ENCODE measurements around the gene SIK2. TPM values are rescaled to one million over a fixed set of nuclear protein-coding genes. Genes with fewer than 3 reads are reported as not detected.
A peak's percentile ranks its signal among the peaks of the same experiment; 100 is the strongest.

Gene SIK2
- total RNA-seq, 4 donors from 2014 or later, result 6.1 to 24.3 (median 9.5) TPM

- TF ChIP-seq CTCF (IDR thresholded peaks at IDR 0.05) (peak; percentile 61 to 94 (median 88)), POLR2A (IDR thresholded peaks at IDR 0.05) (no peak)
- no peaks in the 10 kb centered on the region for H3K36me3 ChIP-seq
- intact Hi-C loops (cut with DNase I), result loop anchor here (5.0 kb wide), 1 partner anchor 267 kb away; no protein-coding TSS in a partner anchor
- 39 to 66% methylated on average over 2 to 4 of the region's 4 CpGs for WGBS, 2 donors
- H3K4me3 ChIP-seq, result no peak overlapping the region
- no peaks in the 10 kb centered on the region for H3K4me1 ChIP-seq
- DNase-seq, result no peak
- no peak overlapping the region for H3K27ac ChIP-seq
- H3K27me3 ChIP-seq, result no peaks in the 10 kb centered on the region
- H3K9me3 ChIP-seq, result no peaks in the 10 kb centered on the region
These were observed 37.0 kb upstream of the SIK2 start for GRCh38 chr11:111565114-111565720.

GRCh38 chr11:111566324-111566723 lies 35.9 kb upstream of the SIK2 start:
- Histone ChIP-seq H3K9me3 (no peaks in the 10 kb centered on the region), H3K4me1 (no peaks in the 10 kb centered on the region), H3K27me3 (no peaks in the 10 kb centered on the region), H3K36me3 (no peaks in the 10 kb centered on the region), H3K27ac (no peak overlapping the region), H3K4me3 (no peak overlapping the region)
- intact Hi-C loops (cut with DNase I), result loop anchor here (5.0 kb wide), 1 partner anchor 266 kb away; no protein-coding TSS in a partner anchor
- 52 to 64% methylated on average over 7 of the region's 7 CpGs for WGBS, 2 donors
- DNase-seq, result no peak
- no peak for TF ChIP-seq CTCF (IDR thresholded peaks at IDR 0.05)
- no peak for TF ChIP-seq POLR2A (IDR thresholded peaks at IDR 0.05)

- peaks cover 0 to 13% (median 13%) of the 10 kb centered on the region in 3 donors for H3K4me1 ChIP-seq
- no peak overlapping the region for H3K4me3 ChIP-seq
- H3K27me3 ChIP-seq, result no peaks in the 10 kb centered on the region
- intact Hi-C loops (cut with DNase I), result loop anchor here (5.0 kb wide), 1 partner anchor 263 kb away; no protein-coding TSS in a partner anchor
- no peaks in the 10 kb centered on the region for H3K9me3 ChIP-seq
- no peak overlapping the region for H3K27ac ChIP-seq
- TF ChIP-seq POLR2A (IDR thresholded peaks at IDR 0.05), result no peak
- no peak for TF ChIP-seq CTCF (IDR thresholded peaks at IDR 0.05)
- no peak for DNase-seq
- H3K36me3 ChIP-seq, result no peaks in the 10 kb centered on the region
- WGBS, 2 donors, result 56 to 61% methylated on average over 4 of the region's 4 CpGs
These were observed 32.8 kb upstream of the SIK2 start for GRCh38 chr11:111569476-111569875.

- Histone ChIP-seq H3K27ac (no peak overlapping the region), H3K4me3 (no peak overlapping the region), H3K4me1 (peaks cover 0 to 19% (median 13%) of the 10 kb centered on the region in 3 donors), H3K36me3 (no peaks in the 10 kb centered on the region), H3K9me3 (no peaks in the 10 kb centered on the region), H3K27me3 (no peaks in the 10 kb centered on the region)
- intact Hi-C loops (cut with DNase I), result no loop called here
- 68 to 82% methylated on average over 6 of the region's 6 CpGs for WGBS, 2 donors
- no peak for DNase-seq
- TF ChIP-seq POLR2A (IDR thresholded peaks at IDR 0.05) (no peak), CTCF (IDR thresholded peaks at IDR 0.05) (no peak)
These were observed 31.5 kb upstream of the SIK2 start for GRCh38 chr11:111570796-111571195.

- Histone ChIP-seq H3K36me3 (no peaks in the 10 kb centered on the region), H3K4me1 (peaks cover 0 to 19% (median 13%) of the 10 kb centered on the region in 3 donors), H3K9me3 (no peaks in the 10 kb centered on the region), H3K27ac (no peak overlapping the region), H3K27me3 (no peaks in the 10 kb centered on the region), H3K4me3 (no peak overlapping the region)
- TF ChIP-seq POLR2A (IDR thresholded peaks at IDR 0.05), result no peak
- TF ChIP-seq CTCF (IDR thresholded peaks at IDR 0.05), result no peak
- DNase-seq, result no peak
- intact Hi-C loops (cut with DNase I), result no loop called here
- 44 to 53% methylated on average over 6 of the region's 6 CpGs for WGBS, 2 donors
These were observed 30.3 kb upstream of the SIK2 start for GRCh38 chr11:111571829-111572501.

All from esophagus squamous epithelium (tissue), 5 donors.